Activated naive CD4-positive, alpha-beta T cell treated with anti-CD3 and anti-CD28 coated beads for 36 hours (primary cell): ENCODE measurements around the gene SPR. TPM values are rescaled to one million over a fixed set of nuclear protein-coding genes. Genes with fewer than 3 reads are reported as not detected.

Experiments used
- CTCF ChIA-PET: fragments of 350-600 bp; sonication (Branson Sonifier 250); formaldehyde crosslinking; loops from one replicate; lab custom pipeline; 2021; ENCODE audit warnings: antibody characterized with exemption; lab: Charles Lee
- DNase-seq: peaks from one replicate; pipeline ENCODE4 v3.0.0-alpha.2; 2020
- H3K27ac Mint-ChIP-seq: one replicate; pipeline ENCODE4 v1.8.0; 2021; ENCODE audit warnings: mild to moderate bottlenecking, mixed read lengths
- H3K27me3 Mint-ChIP-seq: one replicate; pipeline ENCODE4 v1.8.0; 2021; ENCODE audit warnings: low read depth, mixed read lengths
- H3K36me3 Mint-ChIP-seq: one replicate; pipeline ENCODE4 v1.8.0; 2021; ENCODE audit warnings: low read depth, mixed read lengths
- H3K4me1 Mint-ChIP-seq: one replicate; pipeline ENCODE4 v1.8.0; 2021; ENCODE audit warnings: low read depth, mixed read lengths
- H3K4me3 Mint-ChIP-seq: one replicate; pipeline ENCODE4 v1.8.0; 2021; ENCODE audit warnings: mild to moderate bottlenecking, moderate library complexity, mixed read lengths
- H3K9me3 Mint-ChIP-seq: one replicate; pipeline ENCODE4 v1.8.0; 2021; ENCODE audit warnings: mixed read lengths
- intact Hi-C: fragments of 100-400 bp; cut with micrococcal nuclease; formaldehyde crosslinking; loops from one replicate; pipeline ENCODE4 v1.15.1; 2023
- total RNA-seq, 2 experiments: library from RNA; stranded (reverse); gene quantifications; one replicate each; pipeline ENCODE4 v1.2.3, GENCODE V29; 2021

Gene SPR
- total RNA-seq = 1 to 10 TPM; 8.4 to 8.7 TPM

DNA sequence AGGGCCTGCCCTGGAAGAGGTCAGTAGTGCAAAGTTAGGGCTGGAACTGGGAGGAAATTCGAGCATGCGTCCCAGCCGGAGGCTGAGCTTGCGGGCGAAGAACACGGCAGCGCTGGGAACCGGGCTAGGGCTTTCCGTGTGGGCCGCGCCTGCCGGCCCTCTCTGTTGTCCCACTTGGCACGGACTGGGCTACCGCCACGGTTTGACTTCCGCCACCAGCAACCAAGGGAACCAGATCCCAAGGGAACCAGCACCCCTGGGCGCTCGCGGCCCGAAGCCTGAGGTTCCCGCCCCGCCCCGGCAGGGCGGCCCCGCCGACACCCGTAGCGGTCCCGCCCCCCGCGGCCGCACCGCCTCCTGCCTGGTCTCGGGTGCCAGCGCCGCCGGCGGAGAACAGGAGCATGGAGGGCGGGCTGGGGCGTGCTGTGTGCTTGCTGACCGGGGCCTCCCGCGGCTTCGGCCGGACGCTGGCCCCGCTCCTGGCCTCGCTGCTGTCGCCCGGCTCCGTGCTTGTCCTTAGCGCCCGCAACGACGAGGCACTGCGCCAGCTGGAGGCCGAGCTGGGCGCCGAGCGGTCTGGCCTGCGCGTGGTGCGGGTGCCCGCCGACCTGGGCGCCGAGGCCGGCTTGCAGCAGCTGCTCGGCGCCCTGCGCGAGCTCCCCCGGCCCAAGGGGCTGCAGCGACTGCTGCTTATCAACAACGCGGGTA is at the start of gene SPR:
SPR (plus strand) TSS at position 377 of the 708 bp plus-strand sequence; CDS start at position 402, 25 bp downstream.
- no peak within 1 kb of the TSS for H3K27ac Mint-ChIP-seq
- intact Hi-C loops = loop anchor here (1.0 kb wide), 2 partner anchors 23 to 116 kb away; no protein-coding TSS in a partner anchor
- no peaks in the 10 kb centered on the region for H3K9me3 Mint-ChIP-seq
- peaks cover 67% of the 10 kb centered on the region for H3K27me3 Mint-ChIP-seq
- H3K4me3 Mint-ChIP-seq = peak within 1 kb of the TSS; percentile 76
- DNase-seq = peak; percentile 72
- CTCF ChIA-PET = interaction anchor here (0.6 to 3.1 kb wide), 32 partner anchors 9 to 349 kb away, joined by 3 to 19 read pairs (median 4); partner anchors contain the start of genes EMX1 and RAB11FIP5
- H3K4me1 Mint-ChIP-seq = peaks cover 6% of the 10 kb centered on the region
- H3K36me3 Mint-ChIP-seq = peaks cover 5% of the 10 kb centered on the region

- Mint-ChIP-seq H3K4me3 (no peak overlapping the region), H3K9me3 (no peaks in the 10 kb centered on the region)
- intact Hi-C loops = no loop called here
Observed at GRCh38 chr2:72840066-72840465, 47.1 kb upstream of the SPR start.

GRCh38 chr2:72841462-72842125 is 45.6 kb upstream of the SPR start:
- intact Hi-C loops = no loop called here
- H3K9me3 Mint-ChIP-seq = no peaks in the 10 kb centered on the region
- no peak for DNase-seq
- no peak overlapping the region for H3K4me3 Mint-ChIP-seq
- peaks cover 19% of the 10 kb centered on the region for H3K27me3 Mint-ChIP-seq
- H3K36me3 Mint-ChIP-seq = no peaks in the 10 kb centered on the region
- no peaks in the 10 kb centered on the region for H3K4me1 Mint-ChIP-seq
- CTCF ChIA-PET = interaction anchor here (0.6 to 1.7 kb wide), 4 partner anchors 18 to 336 kb away, joined by 3 to 6 read pairs (median 4); no protein-coding TSS in a partner anchor
- no peak overlapping the region for H3K27ac Mint-ChIP-seq

More at GRCh38 chr2:72840066-72840465, 47.1 kb upstream of the SPR start:
- Mint-ChIP-seq H3K27ac (no peak overlapping the region), H3K4me1 (no peaks in the 10 kb centered on the region), H3K36me3 (no peaks in the 10 kb centered on the region), H3K27me3 (peaks cover 19% of the 10 kb centered on the region)
- no peak for DNase-seq
- CTCF ChIA-PET = interaction anchor here (0.9 kb wide), 1 partner anchor 25 kb away, joined by 4 read pairs; no protein-coding TSS in a partner anchor

GRCh38 chr2:72843301-72843700 is 43.9 kb upstream of the SPR start:
- H3K4me1 Mint-ChIP-seq = no peaks in the 10 kb centered on the region
- H3K4me3 Mint-ChIP-seq = no peak overlapping the region
- DNase-seq = no peak
- H3K27me3 Mint-ChIP-seq = peaks cover 19% of the 10 kb centered on the region
- H3K9me3 Mint-ChIP-seq = no peaks in the 10 kb centered on the region
- CTCF ChIA-PET = no interaction called here
- intact Hi-C loops = no loop called here
- H3K27ac Mint-ChIP-seq = no peak overlapping the region
- no peaks in the 10 kb centered on the region for H3K36me3 Mint-ChIP-seq

- Mint-ChIP-seq H3K27me3 (peaks cover 10% of the 10 kb centered on the region), H3K9me3 (no peaks in the 10 kb centered on the region), H3K36me3 (no peaks in the 10 kb centered on the region), H3K27ac (no peak overlapping the region), H3K4me1 (no peaks in the 10 kb centered on the region), H3K4me3 (no peak overlapping the region)
- DNase-seq = no peak
- CTCF ChIA-PET = interaction anchor here (1.7 to 2.0 kb wide), 2 partner anchors 15 to 41 kb away, joined by 5 to 15 read pairs; partner anchors contain the start of gene SPR
- intact Hi-C loops = no loop called here
Observed at GRCh38 chr2:72846171-72847095, 40.8 kb upstream of the SPR start.

DNA sequence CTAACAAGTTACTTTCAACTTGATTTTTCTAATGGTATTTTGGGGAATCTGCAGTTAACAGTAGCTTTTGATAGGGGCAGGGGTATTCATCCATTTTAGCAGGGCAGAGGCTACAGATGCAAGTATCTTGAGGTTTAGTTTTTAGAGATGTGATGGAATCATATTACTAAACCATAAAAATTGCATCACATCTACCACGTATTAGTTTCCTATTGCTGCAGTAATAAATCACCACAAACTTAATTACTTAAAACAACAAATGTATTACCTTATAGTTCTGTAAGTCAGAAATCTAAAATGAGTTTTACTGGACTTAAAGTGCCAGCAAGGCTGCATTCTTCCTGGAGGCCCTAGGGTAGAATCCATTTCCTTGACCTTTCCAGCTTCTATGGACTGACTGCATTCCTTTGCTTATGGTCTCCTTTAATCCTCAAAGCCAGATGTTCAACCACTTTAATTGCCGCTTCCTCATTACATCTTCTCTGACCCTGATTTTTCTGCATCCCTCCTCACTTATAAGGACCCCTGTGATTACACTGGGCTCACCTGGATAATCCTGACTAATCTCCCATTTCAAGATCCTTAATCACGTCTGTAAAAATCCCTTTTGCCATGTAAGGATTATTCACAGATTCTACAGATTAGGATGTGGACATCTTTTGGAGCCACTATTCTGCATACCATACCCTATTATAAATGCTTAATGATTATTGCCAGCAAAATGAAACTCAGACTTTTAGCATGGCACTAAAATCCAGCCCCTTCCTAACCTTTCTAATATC is 39.5 kb upstream of the SPR start:
- intact Hi-C loops = no loop called here
- Mint-ChIP-seq H3K4me3 (no peak overlapping the region), H3K27me3 (peaks cover 5% of the 10 kb centered on the region), H3K9me3 (no peaks in the 10 kb centered on the region), H3K4me1 (no peaks in the 10 kb centered on the region), H3K36me3 (no peaks in the 10 kb centered on the region), H3K27ac (no peak overlapping the region)
- CTCF ChIA-PET = interaction anchor here (1.3 to 2.0 kb wide), 3 partner anchors 12 to 40 kb away, joined by 5 to 15 read pairs (median 5); partner anchors contain the start of gene SPR
- no peak for DNase-seq

- H3K9me3 Mint-ChIP-seq = no peaks in the 10 kb centered on the region
- DNase-seq = no peak
- H3K4me3 Mint-ChIP-seq = no peak overlapping the region
- no peak overlapping the region for H3K27ac Mint-ChIP-seq
- intact Hi-C loops = no loop called here
- CTCF ChIA-PET = interaction anchor here (1.3 kb wide), 1 partner anchor 11 kb away, joined by 5 read pairs; no protein-coding TSS in a partner anchor
- H3K27me3 Mint-ChIP-seq = peaks cover 5% of the 10 kb centered on the region
- H3K4me1 Mint-ChIP-seq = no peaks in the 10 kb centered on the region
- H3K36me3 Mint-ChIP-seq = no peaks in the 10 kb centered on the region
Observed at GRCh38 chr2:72848436-72849137, 38.6 kb upstream of the SPR start.

DNA sequence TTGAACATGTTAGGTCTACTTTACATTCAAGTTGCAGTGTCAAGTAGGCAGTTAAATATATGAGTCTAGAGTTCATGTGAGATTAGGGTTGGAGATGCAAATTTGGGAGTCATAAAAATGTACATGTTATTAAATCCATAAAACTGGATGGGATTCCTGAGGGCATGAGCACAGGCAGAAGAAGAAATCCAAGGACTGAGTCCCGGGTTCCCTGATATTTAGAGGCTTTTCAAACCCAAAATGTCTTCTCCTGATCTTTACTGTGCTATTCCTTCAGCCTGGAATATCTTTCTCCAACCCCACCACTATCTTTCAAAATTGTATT is 38.1 kb upstream of the SPR start:
- Mint-ChIP-seq H3K9me3 (no peaks in the 10 kb centered on the region), H3K27ac (no peak overlapping the region), H3K36me3 (no peaks in the 10 kb centered on the region), H3K4me1 (no peaks in the 10 kb centered on the region), H3K27me3 (peaks cover 5% of the 10 kb centered on the region), H3K4me3 (no peak overlapping the region)
- DNase-seq = no peak
- CTCF ChIA-PET = interaction anchor here (0.9 to 1.3 kb wide), 2 partner anchors 11 to 14 kb away, joined by 3 to 5 read pairs; no protein-coding TSS in a partner anchor
- intact Hi-C loops = no loop called here

DNA sequence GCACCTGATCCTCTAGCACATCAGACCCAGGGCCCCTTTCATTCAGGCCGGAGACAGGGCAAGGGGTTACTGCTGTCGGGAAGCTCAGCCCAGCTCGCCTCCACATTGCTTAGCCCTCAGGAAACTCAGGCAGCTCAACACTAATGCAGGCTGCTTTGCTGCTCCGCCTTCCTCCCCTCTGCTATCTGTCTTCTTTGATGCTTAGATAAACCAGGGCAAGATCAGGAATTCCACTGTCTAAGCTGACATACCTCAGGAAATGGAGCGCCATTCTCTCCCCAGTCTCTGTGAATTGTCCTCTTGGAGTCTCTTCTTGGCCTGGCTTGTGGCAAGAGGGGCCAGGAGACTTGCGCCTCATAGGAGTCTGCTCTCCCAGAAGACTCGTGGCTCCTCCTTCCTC is 35.9 kb upstream of the SPR start:
- CTCF ChIA-PET = interaction anchor here (1.3 kb wide), 1 partner anchor 10 kb away, joined by 5 read pairs; no protein-coding TSS in a partner anchor
- no peak overlapping the region for H3K4me3 Mint-ChIP-seq
- intact Hi-C loops = no loop called here
- H3K4me1 Mint-ChIP-seq = no peaks in the 10 kb centered on the region
- no peaks in the 10 kb centered on the region for H3K9me3 Mint-ChIP-seq
- DNase-seq = no peak
- H3K36me3 Mint-ChIP-seq = no peaks in the 10 kb centered on the region
- H3K27ac Mint-ChIP-seq = no peak overlapping the region
- peaks cover 23% of the 10 kb centered on the region for H3K27me3 Mint-ChIP-seq

DNA sequence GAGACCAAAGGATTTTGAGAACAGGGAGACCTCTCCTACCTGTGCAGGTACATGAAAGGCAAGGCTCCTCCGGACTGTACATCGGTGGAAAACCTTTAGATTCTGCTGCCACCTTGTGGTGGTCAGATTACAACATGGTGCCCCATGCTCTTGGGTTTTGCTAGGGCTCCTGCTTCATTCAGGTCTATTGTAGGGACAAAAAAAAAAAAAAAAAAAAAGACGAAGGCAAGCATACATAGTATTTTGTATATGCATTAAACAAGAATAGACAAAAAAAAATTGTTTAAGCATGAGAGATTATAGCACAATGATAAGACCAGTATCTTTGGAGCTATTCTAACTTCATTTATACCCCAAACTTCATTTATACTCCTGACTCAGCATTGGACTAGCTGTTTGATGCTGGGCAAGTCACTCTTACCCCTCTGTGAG is 27.4 kb upstream of the SPR start:
- no peak overlapping the region for H3K4me3 Mint-ChIP-seq
- H3K36me3 Mint-ChIP-seq = no peaks in the 10 kb centered on the region
- CTCF ChIA-PET = interaction anchor here (0.6 to 3.6 kb wide), 24 partner anchors 10 to 287 kb away, joined by 3 to 22 read pairs (median 4); partner anchors contain the start of gene SPR
- intact Hi-C loops = loop anchor here (1.0 to 10.0 kb wide), 6 partner anchors 89 to 1313 kb away; partner anchors contain the start of genes CYP26B1 and EGR4
- H3K27ac Mint-ChIP-seq = no peak overlapping the region
- peaks cover 10% of the 10 kb centered on the region for H3K4me1 Mint-ChIP-seq
- DNase-seq = peak; percentile 77
- peaks cover 52% of the 10 kb centered on the region for H3K27me3 Mint-ChIP-seq
- H3K9me3 Mint-ChIP-seq = no peaks in the 10 kb centered on the region
